MM.1S (cell line): Measurements from ENCODE around the gene CUL2.

Experiments
- CTCF ChIP-seq: fragments of 300-600 bp; sonication (generic); IDR thresholded peaks from 2 replicates; pipeline ENCODE4 v1.5.1; 2016; ENCODE audit warnings: antibody characterized with exemption, low read length, mixed read lengths
- EZH2 ChIP-seq: fragments of 300-600 bp; sonication (generic); optimal IDR thresholded peaks from 2 replicates; pipeline ENCODE3; 2017; ENCODE audit warnings: low read depth, mild to moderate bottlenecking, antibody characterized with exemption, low read length, mixed read lengths
- EZH2phosphoT487 ChIP-seq: fragments of 300-600 bp; sonication (generic); IDR thresholded peaks from 2 replicates; pipeline ENCODE4 v1.6.1; 2018; ENCODE audit warnings: antibody characterized with exemption, low read length

GRCh38 chr10:35130663-35131062 lies 40.5 kb upstream of the CUL2 start:
- TF ChIP-seq EZH2 = no peak
- no peak for TF ChIP-seq CTCF
- no peak for TF ChIP-seq EZH2phosphoT487
